H1 (cell line): ENCODE data around the gene CFAP97D1. TPM values are rescaled to one million over a fixed set of nuclear protein-coding genes. Genes with fewer than 3 reads are reported as not detected.

Experiments
- CTCF ChIA-PET: fragments of 300-600 bp; sonication (Branson Sonifier 250); formaldehyde crosslinking; loops from one replicate; lab custom pipeline; 2021; ENCODE audit not compliant: partially characterized antibody; lab: Charles Lee
- POLR2A ChIA-PET: fragments of 300-600 bp; sonication (Branson Sonifier 250); formaldehyde crosslinking; loops from one replicate; lab custom pipeline; 2021; ENCODE audit warnings: inconsistent platforms; ENCODE audit not compliant: partially characterized antibody; lab: Charles Lee
- DNase-seq, 2 experiments: peaks; one replicate each; pipeline versions ENCODE4 v3.0.0 to v3.0.0-alpha.2; 2010 to 2022; ENCODE audit warnings: low spot score in 2 of 2, low read depth in 1 of 2, mixed read lengths in 1 of 2
- FAIRE-seq: peaks from 2 replicates; lab custom pipeline; 2011; peaks lifted over from hg19 to GRCh38; lab: Jason Lieb, UNC
- H2AFZ ChIP-seq: 2 replicates; pipeline ENCODE4 v1.8.1; 2012; ENCODE audit warnings: low read length, inconsistent platforms
- H2AK5ac ChIP-seq: 2 replicates; pipeline ENCODE4 v1.6.1; 2013; ENCODE audit warnings: low read depth, low read length
- H2BK120ac ChIP-seq: replicated peaks from 2 replicates; pipeline ENCODE3; 2013; ENCODE audit warnings: low read depth, low read length, inconsistent platforms
- H2BK12ac ChIP-seq: 2 replicates; pipeline ENCODE4 v1.6.1; 2013; ENCODE audit warnings: low read depth, low read length
- H2BK15ac ChIP-seq: 2 replicates; pipeline ENCODE4 v1.6.1; 2013; ENCODE audit warnings: low read length
- H2BK20ac ChIP-seq: 2 replicates; pipeline ENCODE4 v1.6.1; 2013; ENCODE audit warnings: low read length
- H2BK5ac ChIP-seq: 2 replicates; pipeline ENCODE4 v1.6.1; 2013; ENCODE audit warnings: low read depth, low read length
- H3K14ac ChIP-seq: 2 replicates; pipeline ENCODE4 v1.6.1; 2013; ENCODE audit warnings: inconsistent platforms; ENCODE audit not compliant: insufficient read length
- H3K18ac ChIP-seq: 2 replicates; pipeline ENCODE4 v1.6.1; 2013; ENCODE audit warnings: low read length; ENCODE audit errors: extremely low read depth
- H3K23ac ChIP-seq: 2 replicates; pipeline ENCODE4 v1.6.1; 2013; ENCODE audit warnings: inconsistent platforms; ENCODE audit not compliant: insufficient read length
- H3K23me2 ChIP-seq: 2 replicates; pipeline ENCODE4 v1.6.1; 2013; ENCODE audit warnings: low read depth, low read length
- H3K27ac ChIP-seq: 2 replicates; pipeline ENCODE4 v1.6.1; 2011; ENCODE audit warnings: low read depth, low read length, inconsistent platforms
- H3K27me3 ChIP-seq, 4 experiments: replicated peaks in 1 of 4; 1 replicate in 1 of 4; 2 replicates in 3 of 4; pipeline versions ENCODE4 v1.6.1 to v1.8.1; 2011 to 2013; ENCODE audit warnings: low read length in 3 of 4, mild to moderate bottlenecking in 3 of 4, inconsistent platforms in 2 of 4, mixed read lengths in 2 of 4, moderate library complexity in 1 of 4; ENCODE audit not compliant: control insufficient read depth in 3 of 4, insufficient read depth in 3 of 4; ENCODE audit errors: extremely low read depth in 1 of 4
- H3K36me3 ChIP-seq, 4 experiments: 2 replicates each; pipeline versions ENCODE4 v1.6.1 to v1.8.1; 2011 to 2013; ENCODE audit warnings: mild to moderate bottlenecking in 4 of 4, low read length in 3 of 4, moderate library complexity in 2 of 4, control low read depth in 1 of 4, inconsistent platforms in 1 of 4; ENCODE audit not compliant: insufficient read depth in 4 of 4, control insufficient read depth in 2 of 4
- H3K4ac ChIP-seq: replicated peaks from 2 replicates; pipeline ENCODE3; 2013; ENCODE audit warnings: low read length, low read depth, mixed read lengths, inconsistent platforms; ENCODE audit not compliant: insufficient read length
- H3K4me1 ChIP-seq, 4 experiments: replicated peaks in 1 of 4; 1 replicate in 1 of 4; 2 replicates in 3 of 4; pipeline versions ENCODE4 v1.6.1 to v1.8.1; 2011 to 2013; ENCODE audit warnings: low read length in 3 of 4, inconsistent platforms in 2 of 4, mixed read lengths in 1 of 4; ENCODE audit not compliant: insufficient read depth in 4 of 4, control insufficient read depth in 3 of 4
- H3K4me2 ChIP-seq, 2 experiments: 2 replicates each; pipeline versions ENCODE4 v1.6.1 to v1.8.1; 2011 to 2013; ENCODE audit warnings: low read depth in 2 of 2, low read length in 2 of 2, control low read depth in 1 of 2, inconsistent platforms in 1 of 2, mild to moderate bottlenecking in 1 of 2; ENCODE audit not compliant: insufficient read depth in 1 of 2
- H3K4me3 ChIP-seq, 4 experiments: fragments of 200-600, 300-600 bp in 1 of 4; sonication (generic), shearing (Covaris generic), sonication (Bioruptor Twin) in 1 of 4; 2 replicates each; pipeline versions ENCODE4 v1.5.1 to v1.8.1; 2011 to 2016; ENCODE audit warnings: low read length in 4 of 4, low read depth in 3 of 4, control low read depth in 2 of 4, inconsistent platforms in 2 of 4, mild to moderate bottlenecking in 2 of 4, mixed read lengths in 1 of 4, moderate library complexity in 1 of 4; ENCODE audit not compliant: insufficient read depth in 2 of 4; ENCODE audit errors: extremely low read depth in 1 of 4
- H3K56ac ChIP-seq: replicated peaks from 2 replicates; pipeline ENCODE3; 2013; ENCODE audit warnings: low read depth, mild to moderate bottlenecking, mixed read lengths, low read length, inconsistent platforms; ENCODE audit not compliant: insufficient read length
- H3K79me1 ChIP-seq: 2 replicates; pipeline ENCODE4 v1.6.1; 2013; ENCODE audit warnings: low read depth, low read length, control low read depth
- H3K79me2 ChIP-seq, 2 experiments: 2 replicates each; pipeline versions ENCODE4 v1.6.1 to v1.8.1; 2012 to 2013; ENCODE audit warnings: low read length in 2 of 2, mild to moderate bottlenecking in 2 of 2, inconsistent platforms in 1 of 2; ENCODE audit not compliant: insufficient read depth in 2 of 2, control insufficient read depth in 1 of 2
- H3K9ac ChIP-seq, 4 experiments: replicated peaks in 1 of 4; 1 replicate in 1 of 4; 2 replicates in 3 of 4; pipeline versions ENCODE4 v1.6.1 to v1.8.1; 2011 to 2013; ENCODE audit warnings: low read depth in 3 of 4, low read length in 3 of 4, control low read depth in 2 of 4, mild to moderate bottlenecking in 2 of 4, moderate library complexity in 2 of 4, inconsistent platforms in 1 of 4; ENCODE audit errors: extremely low read depth in 1 of 4
- H3K9me3 ChIP-seq, 2 experiments: 2 replicates each; pipeline versions ENCODE4 v1.6.1 to v1.8.1; 2012 to 2013; ENCODE audit warnings: mild to moderate bottlenecking in 2 of 2, moderate library complexity in 2 of 2, control low read depth in 1 of 2, inconsistent platforms in 1 of 2, low read depth in 1 of 2, low read length in 1 of 2, mixed read lengths in 1 of 2; ENCODE audit not compliant: insufficient read depth in 2 of 2
- H4K20me1 ChIP-seq, 2 experiments: replicated peaks in 1 of 2; 2 replicates each; pipeline versions ENCODE3 to v1.8.1; 2011 to 2013; ENCODE audit warnings: inconsistent platforms in 2 of 2, low read length in 2 of 2, mild to moderate bottlenecking in 1 of 2; ENCODE audit not compliant: insufficient read depth in 2 of 2, control insufficient read depth in 1 of 2
- H4K5ac ChIP-seq: 2 replicates; pipeline ENCODE4 v1.6.1; 2013; ENCODE audit warnings: low read length, low read depth, mixed read lengths, inconsistent platforms; ENCODE audit not compliant: insufficient read length
- H4K8ac ChIP-seq: 2 replicates; pipeline ENCODE4 v1.8.0; 2013; ENCODE audit warnings: mild to moderate bottlenecking, moderate library complexity, low read length, inconsistent platforms; ENCODE audit not compliant: insufficient read depth; ENCODE audit errors: extremely low read depth
- H4K91ac ChIP-seq: replicated peaks from 2 replicates; pipeline ENCODE3; 2013; ENCODE audit warnings: low read length, mixed read lengths, inconsistent platforms; ENCODE audit not compliant: insufficient read length
- ATF2 ChIP-seq: IDR thresholded peaks from 2 replicates; pipeline ENCODE4 v1.6.1; 2012; ENCODE audit warnings: low read length, inconsistent platforms
- BACH1 ChIP-seq: IDR thresholded peaks from 2 replicates; pipeline ENCODE4 v1.6.1; 2012; ENCODE audit warnings: low read length, improper control_type of control experiment
- CHD1 ChIP-seq: IDR thresholded peaks from 2 replicates; pipeline ENCODE4 v1.6.1; 2012; ENCODE audit warnings: low read depth, low read length, improper control_type of control experiment
- HDAC6 ChIP-seq: IDR thresholded peaks from one replicate; pipeline ENCODE4 v1.7.1; 2012; ENCODE audit warnings: low read depth, mild to moderate bottlenecking, inconsistent platforms, low read length, moderate library complexity
- RAD21 ChIP-seq, 2 experiments: IDR thresholded peaks in 1 of 2; conservative IDR thresholded peaks in 1 of 2; 2 replicates each; pipeline ENCODE4 v1.6.1; 2011; ENCODE audit warnings: low read depth in 2 of 2, low read length in 2 of 2, improper control_type of control experiment in 1 of 2, inconsistent platforms in 1 of 2, mild to moderate bottlenecking in 1 of 2, moderate library complexity in 1 of 2
- SIX5 ChIP-seq: IDR thresholded peaks from 2 replicates; pipeline ENCODE4 v1.6.1; 2011; ENCODE audit warnings: mild to moderate bottlenecking, low read depth, low read length
- SP1 ChIP-seq: IDR thresholded peaks from 2 replicates; pipeline ENCODE4 v1.6.1; 2011; ENCODE audit warnings: low read depth, low read length
- SUZ12 ChIP-seq: fragments of 200-600 bp; sonication (generic); IDR thresholded peaks from 2 replicates; pipeline ENCODE4 v1.6.1; 2012; ENCODE audit warnings: mild to moderate bottlenecking, inconsistent platforms, low read length, moderate library complexity, mixed read lengths
- TCF12 ChIP-seq: IDR thresholded peaks from 2 replicates; pipeline ENCODE4 v1.6.1; 2011; ENCODE audit warnings: low read depth, mild to moderate bottlenecking, low read length
- TEAD4 ChIP-seq: IDR thresholded peaks from 2 replicates; pipeline ENCODE4 v1.6.1; 2012; ENCODE audit warnings: low read depth, low read length, inconsistent platforms, mixed read lengths
- WGBS, 2 experiments: shearing (Covaris generic) in 1 of 2; methylation state at CpG; one replicate each; pipeline versions ENCODE4 v1.1.6 to v1.1.7; 2013 to 2015; ENCODE audit warnings: low lambda C conversion rate in 2 of 2, mixed read lengths in 2 of 2, inconsistent platforms in 1 of 2, low coverage in 1 of 2, missing lambda C conversion rate in 1 of 2; ENCODE audit not compliant: insufficient replicate concordance in 2 of 2, insufficient coverage in 1 of 2, insufficient read length in 1 of 2; ENCODE audit errors: extremely low coverage in 1 of 2, missing lambda C conversion rate in 1 of 2; 5-methylcytosine and 5-hydroxymethylcytosine counted together
- polyA plus RNA-seq, 7 experiments: library from polyadenylated mRNA; depleted of rRNA in 3 of 7; stranded (reverse) in 5 of 7; unstranded in 2 of 7; fragments of >200 nt in 5 of 7; fragments of 200-250 nt in 2 of 7; gene quantifications; 1 replicate in 5 of 7; 2 replicates in 1 of 7; 4 replicates in 1 of 7; pipeline versions ENCODE4 v1.2.1 to v1.2.3, GENCODE V29; 2011 to 2013; ENCODE audit warnings: missing spikeins in 2 of 7, mixed read lengths in 2 of 7
- total RNA-seq: library from RNA; stranded (reverse); fragmentation: NEBNext Ultra II Directional; extraction: Animal tissue kit (Norgen Biotek cat#: 25700); gene quantifications from 2 replicates; pipeline ENCODE4 v1.2.1, GENCODE V29; 2021

Gene CFAP97D1
- total and polyA plus RNA-seq, 2 of the 8 experiments (the other 6 are each of a cell fraction or from before 2014, with no cell fraction given) = 0.02 to 0.07 TPM

DNA sequence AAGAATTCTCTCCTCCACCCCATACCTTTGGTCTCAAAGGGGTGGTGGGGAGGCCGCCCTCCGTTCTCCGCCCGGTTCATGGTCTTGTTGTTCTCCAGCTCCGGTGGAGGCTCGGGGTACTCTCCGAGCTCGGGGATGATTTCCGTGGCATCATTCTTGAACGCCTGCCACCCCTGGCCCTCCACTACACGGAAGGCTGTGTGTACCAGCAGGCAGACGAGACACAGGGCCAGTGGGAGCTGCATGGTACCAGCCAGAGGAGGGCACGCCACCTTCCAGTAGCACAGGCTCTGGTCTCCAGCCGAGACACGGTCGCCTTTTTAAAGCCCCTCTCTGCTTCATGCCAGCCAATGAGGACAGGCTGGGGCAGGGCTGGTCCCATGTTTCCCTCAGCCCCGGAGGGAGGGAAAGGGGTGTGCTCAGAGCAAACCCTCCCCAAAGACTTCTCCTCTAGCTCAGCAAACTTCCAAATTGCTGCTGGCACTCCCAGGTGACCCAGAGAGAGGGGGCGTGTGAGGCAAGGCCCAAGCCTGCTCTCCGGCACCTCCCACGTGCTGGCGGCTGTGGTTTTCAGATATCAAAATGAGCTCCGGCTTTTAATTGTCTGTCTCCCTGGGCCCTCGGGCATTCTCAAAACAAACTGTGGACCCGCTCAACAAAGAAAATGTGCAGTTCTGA lies 21.6 kb upstream of the CFAP97D1 start, which contains the start of gene SOST:
Gene SOST, minus strand, starts transcription at position 295 of the 678 bp plus-strand sequence. Its CDS starts 50 bp downstream, at position 245.
- Histone ChIP-seq H2AK5ac (0 out of 2 replicates have a peak within 1 kb of the TSS, but pooled peaks have one; percentile 8), H3K27me3 (peaks cover 0 to 30% (median 22%) of the 10 kb centered on the region in 4 experiments; a peak in 6 of 7 replicates), H3K27ac (no peak within 1 kb of the TSS), H3K4me1 (peaks cover 4 to 25% (median 8%) of the 10 kb centered on the region in 4 experiments; a peak in 6 of 7 replicates), H2BK15ac (peak within 1 kb of the TSS; percentile 55; the same call in 1 of the 2 replicates), H2BK12ac (peak within 1 kb of the TSS; percentile 88; the same call in 1 of the 2 replicates), H4K8ac (peak within 1 kb of the TSS; percentile 29), H3K4ac (no peak within 1 kb of the TSS), H4K91ac (peak within 1 kb of the TSS; percentile 76), H3K23ac (no peak within 1 kb of the TSS), H3K79me2 (no peaks in the 10 kb centered on the region), H3K79me1 (no peaks in the 10 kb centered on the region), H3K56ac (no peak within 1 kb of the TSS), H4K5ac (no peak within 1 kb of the TSS), H2BK5ac (peak within 1 kb of the TSS; percentile 69; the same call in 1 of the 2 replicates), H3K9me3 (no peaks in the 10 kb centered on the region), H3K14ac (no peak within 1 kb of the TSS), H2BK20ac (peak within 1 kb of the TSS; percentile 93; the same call in 1 of the 2 replicates), H2AFZ (no peak within 1 kb of the TSS), H3K4me2 (no peak within 1 kb of the TSS), H3K36me3 (no peaks in the 10 kb centered on the region), H3K9ac (no peak within 1 kb of the TSS), H3K4me3 (no peak within 1 kb of the TSS), H4K20me1 (no peaks in the 10 kb centered on the region), H3K23me2 (peaks cover 3% of the 10 kb centered on the region; the same call in 1 of the 2 replicates), H2BK120ac (peak within 1 kb of the TSS; percentile 48), H3K18ac (no peak within 1 kb of the TSS; the same call in 1 of the 2 replicates)
- ChIA-PET CTCF (interaction anchor here (0.6 to 22.9 kb wide), 15 partner anchors 9 to 183 kb away, joined by 3 to 969 read pairs (median 9); no protein-coding TSS in a partner anchor), POLR2A (interaction anchor here (2.2 to 2.9 kb wide), 3 partner anchors 56 to 62 kb away, joined by 7 to 9 read pairs (median 8); no protein-coding TSS in a partner anchor)
- FAIRE-seq (no peak), DNase-seq (no peak)
- 87% methylated on average over 21 of the region's 24 CpGs; no CpG with 5 or more reads in 1 of the 2 experiments for WGBS, 2 experiments
- no peak for TF ChIP-seq ATF2
- no peak for TF ChIP-seq SIX5
- no peak for TF ChIP-seq BACH1
- TF ChIP-seq HDAC6 = no peak
- no peak for TF ChIP-seq SUZ12
- TF ChIP-seq RAD21 (IDR thresholded peaks at IDR 0.05 in 1 of 2, conservative IDR thresholded peaks at IDR 0.05 in 1 of 2; ENCODE audit: low read depth in 2 of 2, low read length in 2 of 2) = no peak
- no peak for TF ChIP-seq TEAD4
- no peak for TF ChIP-seq SP1
- no peak for TF ChIP-seq CHD1
- no peak for TF ChIP-seq TCF12
